GM19324 (cell line): ENCODE results near the gene CTSZ.

ENCODE experiments used
- ATAC-seq: cut with Tn5 transposase; IDR thresholded peaks from one replicate; pipeline ENCODE4 v1.9.1; 2021; ENCODE audit warnings: mild to moderate bottlenecking, moderate library complexity; ENCODE audit not compliant: unreplicated experiment, low FRiP score

The CTSZ gene

GRCh38 chr20:59032023-59032712, 25.1 kb upstream of the CTSZ start, which contains the start of gene ATP5F1E:
TSS of gene ATP5F1E (minus strand) at chr20:59032335. CDS start at chr20:59032251, 84 bp downstream.
- ATAC-seq: peak; percentile 99

GRCh38 chr20:59031564-59032022, 24.5 kb upstream of the CTSZ start:
- ATAC-seq: no peak

GRCh38 chr20:59030911-59031563, 24.0 kb upstream of the CTSZ start:
- ATAC-seq: no peak

- no peak for ATAC-seq
Observed at GRCh38 chr20:59028812-59029211, 21.8 kb upstream of the CTSZ start.

- no peak for ATAC-seq
Observed at GRCh38 chr20:59027741-59028320, 20.8 kb upstream of the CTSZ start.

- ATAC-seq: no peak
Observed at GRCh38 chr20:59026904-59027740, 20.1 kb upstream of the CTSZ start.

GRCh38 chr20:59025511-59025910, 18.5 kb upstream of the CTSZ start:
- ATAC-seq: no peak

- ATAC-seq: no peak
Observed at GRCh38 chr20:59025086-59025485, 18.0 kb upstream of the CTSZ start.

- ATAC-seq: no peak
Observed at GRCh38 chr20:59024111-59024530, 17.1 kb upstream of the CTSZ start.

- no peak for ATAC-seq
Observed at GRCh38 chr20:59023616-59024015, 16.6 kb upstream of the CTSZ start.

- no peak for ATAC-seq
Observed at GRCh38 chr20:59022754-59023153, 15.7 kb upstream of the CTSZ start.

- no peak for ATAC-seq
Observed at GRCh38 chr20:59020938-59021551, 14.0 kb upstream of the CTSZ start.

GRCh38 chr20:59019217-59019616, 12.2 kb upstream of the CTSZ start, which contains the start of gene TUBB1:
TSS of gene TUBB1 (plus strand) at chr20:59019429. CDS start at chr20:59019523, 94 bp downstream.
- no peak for ATAC-seq

- no peak for ATAC-seq
Observed at GRCh38 chr20:59018817-59019216, 11.8 kb upstream of the CTSZ start.

- no peak for ATAC-seq
Observed at GRCh38 chr20:59017493-59018231, 10.6 kb upstream of the CTSZ start.

GRCh38 chr20:59016795-59017492, 9.9 kb upstream of the CTSZ start:
- no peak for ATAC-seq

GRCh38 chr20:59015812-59016711, 9.0 kb upstream of the CTSZ start:
- ATAC-seq: no peak

GRCh38 chr20:59015411-59015810, 8.4 kb upstream of the CTSZ start:
- ATAC-seq: no peak
